Liver (tissue), 9 donors: Measurements from ENCODE around the gene PIGP. TPM values are rescaled to one million over a fixed set of nuclear protein-coding genes. Genes with fewer than 3 reads are reported as not detected.

Experiments
- DNase-seq: peaks from one replicate; pipeline ENCODE4 v3.0.0-alpha.2; 2017; ENCODE audit warnings: low spot score
- H3K27ac ChIP-seq, 2 donors: one replicate each; pipeline ENCODE4 v1.7.0; 2013; ENCODE audit warnings: inconsistent platforms in 2 of 2, low read length in 2 of 2, control low read depth in 1 of 2, low read depth in 1 of 2, mild to moderate bottlenecking in 1 of 2
- H3K27me3 ChIP-seq, 4 donors: one replicate each; pipeline versions ENCODE4 v1.6.1 to v1.7.0; 2013; ENCODE audit warnings: low read length in 3 of 4, inconsistent platforms in 1 of 4, mild to moderate bottlenecking in 1 of 4, moderate library complexity in 1 of 4; ENCODE audit not compliant: control insufficient read depth in 4 of 4, insufficient read depth in 4 of 4
- H3K36me3 ChIP-seq, 4 donors: one replicate each; pipeline versions ENCODE4 v1.6.1 to v1.7.0; 2013; ENCODE audit warnings: low read length in 3 of 4, mild to moderate bottlenecking in 3 of 4, low read depth in 1 of 4, moderate library complexity in 1 of 4; ENCODE audit not compliant: control insufficient read depth in 4 of 4, insufficient read depth in 3 of 4
- H3K4me1 ChIP-seq, 4 donors: one replicate each; pipeline versions ENCODE4 v1.6.1 to v1.7.0; 2013; ENCODE audit warnings: low read length in 3 of 4, mild to moderate bottlenecking in 3 of 4, moderate library complexity in 1 of 4; ENCODE audit not compliant: control insufficient read depth in 4 of 4, insufficient read depth in 4 of 4
- H3K4me3 ChIP-seq, 3 donors: one replicate each; pipeline versions ENCODE4 v1.6.1 to v1.7.0; 2013; ENCODE audit warnings: low read length in 3 of 3, control low read depth in 1 of 3, low read depth in 1 of 3, mild to moderate bottlenecking in 1 of 3
- H3K9ac ChIP-seq, 2 donors: one replicate each; pipeline ENCODE4 v1.7.0; 2013; ENCODE audit warnings: low read length in 2 of 2, mild to moderate bottlenecking in 2 of 2, moderate library complexity in 2 of 2, control low read depth in 1 of 2, low read depth in 1 of 2
- H3K9me3 ChIP-seq, 4 donors: one replicate each; pipeline versions ENCODE4 v1.6.1 to v1.7.0; 2013; ENCODE audit warnings: low read length in 3 of 4; ENCODE audit not compliant: control insufficient read depth in 4 of 4
- EGR1 ChIP-seq, 2 donors: IDR thresholded peaks; 2 replicates each; pipeline ENCODE4 v1.6.1; 2016 to 2018; ENCODE audit warnings: antibody characterized with exemption in 2 of 2, low read depth in 2 of 2
- GABPA ChIP-seq, 2 donors: IDR thresholded peaks in 1 of 2; conservative IDR thresholded peaks in 1 of 2; 2 replicates each; pipeline ENCODE4 v1.6.1; 2016; ENCODE audit warnings: antibody characterized with exemption in 2 of 2, mild to moderate bottlenecking in 1 of 2, moderate library complexity in 1 of 2
- HNF4A ChIP-seq, 2 donors: conservative IDR thresholded peaks; 2 replicates each; pipeline ENCODE4 v1.6.1; 2016; ENCODE audit warnings: antibody characterized with exemption in 2 of 2, mild to moderate bottlenecking in 2 of 2
- HNF4G ChIP-seq: IDR thresholded peaks from 2 replicates; pipeline ENCODE4 v1.6.1; 2016; ENCODE audit warnings: antibody characterized with exemption
- JUND ChIP-seq, 2 donors: IDR thresholded peaks; 2 replicates each; pipeline ENCODE4 v1.6.1; 2016; ENCODE audit warnings: antibody characterized with exemption in 2 of 2
- NR2F2 ChIP-seq: IDR thresholded peaks from 2 replicates; pipeline ENCODE4 v1.6.1; 2016; ENCODE audit warnings: antibody characterized with exemption
- RAD21 ChIP-seq, 2 donors: IDR thresholded peaks; 2 replicates each; pipeline ENCODE4 v1.6.1; 2016; ENCODE audit warnings: antibody characterized with exemption in 2 of 2, mild to moderate bottlenecking in 2 of 2
- RXRA ChIP-seq, 2 donors: IDR thresholded peaks; 2 replicates each; pipeline ENCODE4 v1.6.1; 2017 to 2018; ENCODE audit warnings: antibody characterized with exemption in 2 of 2, mild to moderate bottlenecking in 1 of 2
- SP1 ChIP-seq: IDR thresholded peaks from 2 replicates; pipeline ENCODE4 v1.6.1; 2018; ENCODE audit warnings: antibody characterized with exemption, mild to moderate bottlenecking
- WGBS: extraction: QIAGEN DNeasy Blood & Tissue Kit; methylation state at CpG from one replicate; pipeline ENCODE4 v1.1.7; 2013; 5-methylcytosine and 5-hydroxymethylcytosine counted together
- polyA plus RNA-seq, 2 donors: library from polyadenylated mRNA; stranded (reverse) in 1 of 2; unstranded in 1 of 2; fragments of 200-250 nt in 1 of 2; fragments of >200 nt in 1 of 2; fragmentation: Nextera tagmentation in 1 of 2; extraction: Ambion mirVana in 1 of 2; gene quantifications; one replicate each; pipeline versions ENCODE4 v1.2.1 to v1.2.3, GENCODE V29; 2013 to 2015
- total RNA-seq, 2 donors: library from RNA; depleted of rRNA; stranded (reverse); fragments of >200 nt; gene quantifications; one replicate each; pipeline ENCODE4 v1.2.3, GENCODE V29; 2014
- TF ChIP-seq, protein P1 (sequence below): IDR thresholded peaks from 2 replicates; pipeline ENCODE4 v1.6.1; 2016; ENCODE audit warnings: antibody characterized with exemption, mild to moderate bottlenecking
- TF ChIP-seq, protein P2 (sequence below): IDR thresholded peaks from 2 replicates; pipeline ENCODE4 v1.6.1; 2016; ENCODE audit warnings: antibody characterized with exemption
- TF ChIP-seq, protein P3 (sequence below): fragments of 150-350 bp; IDR thresholded peaks from 2 replicates; pipeline ENCODE4 v1.5.1; 2017; ENCODE audit warnings: improper control_type of control experiment, low read depth, low read length; ENCODE audit not compliant: missing input control
- donor health status: healthy.
- donor health status: healthy.
- donor health status: healthy.
- donor health status: healthy.
- donor health status: healthy.

Gene PIGP
- total and polyA plus RNA-seq, 4 donors = 3.8 to 26.2 (median 11.7) TPM

- Histone ChIP-seq H3K36me3 (peaks cover 0 to under 1% (median 0%) of the 10 kb centered on the region in 4 donors), H3K4me1 (peaks cover 9 to 15% (median 12%) of the 10 kb centered on the region in 4 donors), H3K9me3 (no peaks in the 10 kb centered on the region), H3K27me3 (no peaks in the 10 kb centered on the region), H3K9ac (no peak overlapping the region), H3K4me3 (no peak overlapping the region), H3K27ac (no peak overlapping the region)
- TF ChIP-seq, protein P1, sequence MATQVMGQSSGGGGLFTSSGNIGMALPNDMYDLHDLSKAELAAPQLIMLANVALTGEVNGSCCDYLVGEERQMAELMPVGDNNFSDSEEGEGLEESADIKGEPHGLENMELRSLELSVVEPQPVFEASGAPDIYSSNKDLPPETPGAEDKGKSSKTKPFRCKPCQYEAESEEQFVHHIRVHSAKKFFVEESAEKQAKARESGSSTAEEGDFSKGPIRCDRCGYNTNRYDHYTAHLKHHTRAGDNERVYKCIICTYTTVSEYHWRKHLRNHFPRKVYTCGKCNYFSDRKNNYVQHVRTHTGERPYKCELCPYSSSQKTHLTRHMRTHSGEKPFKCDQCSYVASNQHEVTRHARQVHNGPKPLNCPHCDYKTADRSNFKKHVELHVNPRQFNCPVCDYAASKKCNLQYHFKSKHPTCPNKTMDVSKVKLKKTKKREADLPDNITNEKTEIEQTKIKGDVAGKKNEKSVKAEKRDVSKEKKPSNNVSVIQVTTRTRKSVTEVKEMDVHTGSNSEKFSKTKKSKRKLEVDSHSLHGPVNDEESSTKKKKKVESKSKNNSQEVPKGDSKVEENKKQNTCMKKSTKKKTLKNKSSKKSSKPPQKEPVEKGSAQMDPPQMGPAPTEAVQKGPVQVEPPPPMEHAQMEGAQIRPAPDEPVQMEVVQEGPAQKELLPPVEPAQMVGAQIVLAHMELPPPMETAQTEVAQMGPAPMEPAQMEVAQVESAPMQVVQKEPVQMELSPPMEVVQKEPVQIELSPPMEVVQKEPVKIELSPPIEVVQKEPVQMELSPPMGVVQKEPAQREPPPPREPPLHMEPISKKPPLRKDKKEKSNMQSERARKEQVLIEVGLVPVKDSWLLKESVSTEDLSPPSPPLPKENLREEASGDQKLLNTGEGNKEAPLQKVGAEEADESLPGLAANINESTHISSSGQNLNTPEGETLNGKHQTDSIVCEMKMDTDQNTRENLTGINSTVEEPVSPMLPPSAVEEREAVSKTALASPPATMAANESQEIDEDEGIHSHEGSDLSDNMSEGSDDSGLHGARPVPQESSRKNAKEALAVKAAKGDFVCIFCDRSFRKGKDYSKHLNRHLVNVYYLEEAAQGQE = no peak
- TF ChIP-seq HNF4G = no peak
- TF ChIP-seq SP1 = no peak
- TF ChIP-seq HNF4A (conservative IDR thresholded peaks at IDR 0.05) = no peak
- TF ChIP-seq NR2F2 = no peak
- TF ChIP-seq EGR1 (IDR thresholded peaks at IDR 0.05; ENCODE audit: low read depth in 2 of 2) = no peak
- no peak for TF ChIP-seq GABPA (IDR thresholded peaks at IDR 0.05 in 1 of 2, conservative IDR thresholded peaks at IDR 0.05 in 1 of 2)
- TF ChIP-seq JUND (IDR thresholded peaks at IDR 0.05) = no peak
- TF ChIP-seq, protein P2, sequence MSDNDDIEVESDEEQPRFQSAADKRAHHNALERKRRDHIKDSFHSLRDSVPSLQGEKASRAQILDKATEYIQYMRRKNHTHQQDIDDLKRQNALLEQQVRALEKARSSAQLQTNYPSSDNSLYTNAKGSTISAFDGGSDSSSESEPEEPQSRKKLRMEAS = no peak
- WGBS = 57% methylated on average over 1 of the region's 1 CpG
- DNase-seq = no peak
Measured at GRCh38 chr21:37082375-37082774, 9.5 kb upstream of the PIGP start.

GRCh38 chr21:37079211-37079824, 6.4 kb upstream of the PIGP start:
- no peaks in the 10 kb centered on the region for H3K36me3 ChIP-seq

More at GRCh38 chr21:37079211-37079824, 6.4 kb upstream of the PIGP start:
- Histone ChIP-seq H3K4me1 (peaks cover 10 to 19% (median 17%) of the 10 kb centered on the region in 4 donors), H3K27me3 (no peaks in the 10 kb centered on the region), H3K9me3 (no peaks in the 10 kb centered on the region), H3K9ac (no peak overlapping the region), H3K4me3 (no peak overlapping the region), H3K27ac (no peak overlapping the region)
- TF ChIP-seq RXRA (IDR thresholded peaks at IDR 0.05) (no peak), RAD21 (IDR thresholded peaks at IDR 0.05) (peak in 1 of 2 donors; percentile 5)
- TF ChIP-seq, protein P3, sequence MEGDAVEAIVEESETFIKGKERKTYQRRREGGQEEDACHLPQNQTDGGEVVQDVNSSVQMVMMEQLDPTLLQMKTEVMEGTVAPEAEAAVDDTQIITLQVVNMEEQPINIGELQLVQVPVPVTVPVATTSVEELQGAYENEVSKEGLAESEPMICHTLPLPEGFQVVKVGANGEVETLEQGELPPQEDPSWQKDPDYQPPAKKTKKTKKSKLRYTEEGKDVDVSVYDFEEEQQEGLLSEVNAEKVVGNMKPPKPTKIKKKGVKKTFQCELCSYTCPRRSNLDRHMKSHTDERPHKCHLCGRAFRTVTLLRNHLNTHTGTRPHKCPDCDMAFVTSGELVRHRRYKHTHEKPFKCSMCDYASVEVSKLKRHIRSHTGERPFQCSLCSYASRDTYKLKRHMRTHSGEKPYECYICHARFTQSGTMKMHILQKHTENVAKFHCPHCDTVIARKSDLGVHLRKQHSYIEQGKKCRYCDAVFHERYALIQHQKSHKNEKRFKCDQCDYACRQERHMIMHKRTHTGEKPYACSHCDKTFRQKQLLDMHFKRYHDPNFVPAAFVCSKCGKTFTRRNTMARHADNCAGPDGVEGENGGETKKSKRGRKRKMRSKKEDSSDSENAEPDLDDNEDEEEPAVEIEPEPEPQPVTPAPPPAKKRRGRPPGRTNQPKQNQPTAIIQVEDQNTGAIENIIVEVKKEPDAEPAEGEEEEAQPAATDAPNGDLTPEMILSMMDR = peak; percentile 25
- TF ChIP-seq, protein P2 = no peak
- no peak for DNase-seq
- WGBS = 91% methylated on average over 6 of the region's 6 CpGs
